Measurements from ENCODE around the gene NMUR1. TPM values are rescaled to one million over a fixed set of nuclear protein-coding genes. Genes with fewer than 3 reads are reported as not detected.

NMUR1 gene
- polyA plus RNA-seq, 2 of the 4 experiments (the other 2 are of a cell fraction), result not detected

DNA sequence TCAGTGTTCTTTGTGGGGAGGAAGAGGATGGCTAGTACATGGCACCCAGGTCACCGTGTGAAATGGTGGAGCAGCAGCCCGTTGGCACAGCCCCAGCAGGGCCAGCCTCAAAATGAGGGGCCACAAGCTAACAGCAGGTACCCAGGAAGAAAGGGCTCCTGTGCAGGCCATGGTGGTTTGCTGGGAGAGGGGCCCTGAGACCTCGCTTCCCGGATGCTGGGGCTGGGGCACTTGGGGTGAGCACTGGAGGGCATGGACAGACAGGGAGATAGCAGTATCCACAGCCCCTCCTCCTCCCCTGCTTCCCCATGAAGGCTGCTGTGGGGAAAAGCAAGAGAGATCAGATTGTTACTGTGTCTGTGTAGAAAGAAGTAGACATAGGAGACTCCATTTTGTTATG, 46.2 kb upstream of the NMUR1 start:
- DNase-seq (ENCODE audit: low read depth in 1 of 2, low spot score in 1 of 2) (no peak), ATAC-seq (no peak), FAIRE-seq (no peak)
- peaks cover 3% of the 10 kb centered on the region; the same call in 1 of the 3 replicates for H3K9me3 ChIP-seq
- no peak overlapping the region for H3K27ac ChIP-seq
- no peak overlapping the region for H3K4me3 ChIP-seq
- ChIA-PET POLR2A (no interaction called here), CTCF (no interaction called here)
- no peak overlapping the region for H3K4me2 ChIP-seq
- no peak for TF ChIP-seq NPAS2 (CRISPR knock-in tag; IDR thresholded peaks at IDR 0.05; ENCODE audit: borderline replicate concordance)
- 75% methylated on average over 2 of the region's 4 CpGs for WGBS (ENCODE audit: missing lambda C conversion rate)
- H3K4me1 ChIP-seq, result no peaks in the 10 kb centered on the region

DNA sequence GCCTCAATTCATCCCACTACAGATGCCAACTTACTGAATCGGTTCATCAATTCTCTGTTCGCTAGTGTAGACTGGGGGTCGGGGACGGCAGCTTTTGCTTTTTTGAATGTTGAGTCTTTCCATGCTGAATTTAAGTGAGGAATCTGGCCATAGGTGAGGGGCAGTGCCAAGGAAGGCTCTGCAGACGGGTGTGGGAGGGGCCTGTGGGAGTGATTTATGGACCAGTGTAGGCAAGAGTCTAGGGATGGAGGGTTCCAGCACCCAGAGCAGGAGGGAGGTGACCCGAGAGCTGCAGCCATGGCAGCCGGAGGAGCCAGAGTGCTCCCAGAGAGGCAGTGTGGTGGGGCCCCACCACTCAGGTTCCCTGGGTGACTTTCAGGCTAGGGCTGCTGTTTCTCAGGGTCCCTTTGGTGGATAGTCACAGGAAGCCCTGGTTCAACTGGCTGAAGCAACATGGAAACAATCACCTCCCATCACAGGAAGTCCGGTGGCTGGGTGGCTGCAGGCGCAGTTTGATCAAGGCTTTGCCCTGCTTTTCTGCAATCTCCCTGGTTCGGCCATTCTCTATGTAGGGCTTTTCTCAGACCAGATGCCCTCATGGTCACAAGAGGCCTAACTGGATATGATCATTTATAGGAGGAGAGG, 45.5 kb upstream of the NMUR1 start:
- CTCF ChIA-PET, result interaction anchor here (1.1 to 15.7 kb wide), 5 partner anchors 10 to 163 kb away, joined by 3 to 208 read pairs (median 5); partner anchors contain the start of gene TEX44
- POLR2A ChIA-PET, result no interaction called here
- H3K4me2 ChIP-seq, result no peak overlapping the region
- peaks cover 3% of the 10 kb centered on the region; the same call in 1 of the 3 replicates for H3K9me3 ChIP-seq
- TF ChIP-seq HOXA7 (CRISPR knock-in tag; IDR thresholded peaks at IDR 0.05) (no peak), SMC3 (IDR thresholded peaks at IDR 0.05) (no peak), HOXB5 (CRISPR knock-in tag; IDR thresholded peaks at IDR 0.05) (no peak), CHD2 (IDR thresholded peaks at IDR 0.05; ENCODE audit: low read length, partially characterized antibody) (no peak), BHLHE40 (IDR thresholded peaks at IDR 0.05; ENCODE audit: low read depth, low read length) (no peak), PHF8 (IDR thresholded peaks at IDR 0.05; ENCODE audit: borderline replicate concordance, low read depth) (no peak), FOSL2 (IDR thresholded peaks at IDR 0.05) (no peak), FOSL2 (CRISPR knock-in tag; IDR thresholded peaks at IDR 0.05) (no peak), HEYL (CRISPR knock-in tag; IDR thresholded peaks at IDR 0.05) (no peak), ZC3H11A (IDR thresholded peaks at IDR 0.05) (no peak), RARB (CRISPR knock-in tag; IDR thresholded peaks at IDR 0.05) (no peak), TP53 (CRISPR knock-in tag; IDR thresholded peaks at IDR 0.05) (no peak), ZFP36 (IDR thresholded peaks at IDR 0.05; ENCODE audit: borderline replicate concordance, partially characterized antibody) (no peak), ZSCAN20 (CRISPR knock-in tag; IDR thresholded peaks at IDR 0.05) (no peak)
- TF ChIP-seq, protein P1, sequence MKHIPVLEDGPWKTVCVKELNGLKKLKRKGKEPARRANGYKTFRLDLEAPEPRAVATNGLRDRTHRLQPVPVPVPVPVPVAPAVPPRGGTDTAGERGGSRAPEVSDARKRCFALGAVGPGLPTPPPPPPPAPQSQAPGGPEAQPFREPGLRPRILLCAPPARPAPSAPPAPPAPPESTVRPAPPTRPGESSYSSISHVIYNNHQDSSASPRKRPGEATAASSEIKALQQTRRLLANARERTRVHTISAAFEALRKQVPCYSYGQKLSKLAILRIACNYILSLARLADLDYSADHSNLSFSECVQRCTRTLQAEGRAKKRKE (CRISPR knock-in tag; IDR thresholded peaks at IDR 0.05; ENCODE audit: low read depth), result no peak
- TF ChIP-seq, protein P2, sequence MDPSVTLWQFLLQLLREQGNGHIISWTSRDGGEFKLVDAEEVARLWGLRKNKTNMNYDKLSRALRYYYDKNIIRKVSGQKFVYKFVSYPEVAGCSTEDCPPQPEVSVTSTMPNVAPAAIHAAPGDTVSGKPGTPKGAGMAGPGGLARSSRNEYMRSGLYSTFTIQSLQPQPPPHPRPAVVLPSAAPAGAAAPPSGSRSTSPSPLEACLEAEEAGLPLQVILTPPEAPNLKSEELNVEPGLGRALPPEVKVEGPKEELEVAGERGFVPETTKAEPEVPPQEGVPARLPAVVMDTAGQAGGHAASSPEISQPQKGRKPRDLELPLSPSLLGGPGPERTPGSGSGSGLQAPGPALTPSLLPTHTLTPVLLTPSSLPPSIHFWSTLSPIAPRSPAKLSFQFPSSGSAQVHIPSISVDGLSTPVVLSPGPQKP (IDR thresholded peaks at IDR 0.05; ENCODE audit: low read depth, low read length), result no peak
- TF ChIP-seq, protein P3, sequence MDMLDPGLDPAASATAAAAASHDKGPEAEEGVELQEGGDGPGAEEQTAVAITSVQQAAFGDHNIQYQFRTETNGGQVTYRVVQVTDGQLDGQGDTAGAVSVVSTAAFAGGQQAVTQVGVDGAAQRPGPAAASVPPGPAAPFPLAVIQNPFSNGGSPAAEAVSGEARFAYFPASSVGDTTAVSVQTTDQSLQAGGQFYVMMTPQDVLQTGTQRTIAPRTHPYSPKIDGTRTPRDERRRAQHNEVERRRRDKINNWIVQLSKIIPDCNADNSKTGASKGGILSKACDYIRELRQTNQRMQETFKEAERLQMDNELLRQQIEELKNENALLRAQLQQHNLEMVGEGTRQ (IDR thresholded peaks at IDR 0.05), result no peak
- no peaks in the 10 kb centered on the region for H3K4me1 ChIP-seq
- ATAC-seq, result no peak
- H3K27ac ChIP-seq, result no peak overlapping the region
- FAIRE-seq, result no peak
- H3K4me3 ChIP-seq, result no peak overlapping the region
- no peak for DNase-seq (ENCODE audit: low read depth in 1 of 2, low spot score in 1 of 2)
- WGBS (ENCODE audit: missing lambda C conversion rate), result 85% methylated on average over 10 of the region's 10 CpGs

DNA sequence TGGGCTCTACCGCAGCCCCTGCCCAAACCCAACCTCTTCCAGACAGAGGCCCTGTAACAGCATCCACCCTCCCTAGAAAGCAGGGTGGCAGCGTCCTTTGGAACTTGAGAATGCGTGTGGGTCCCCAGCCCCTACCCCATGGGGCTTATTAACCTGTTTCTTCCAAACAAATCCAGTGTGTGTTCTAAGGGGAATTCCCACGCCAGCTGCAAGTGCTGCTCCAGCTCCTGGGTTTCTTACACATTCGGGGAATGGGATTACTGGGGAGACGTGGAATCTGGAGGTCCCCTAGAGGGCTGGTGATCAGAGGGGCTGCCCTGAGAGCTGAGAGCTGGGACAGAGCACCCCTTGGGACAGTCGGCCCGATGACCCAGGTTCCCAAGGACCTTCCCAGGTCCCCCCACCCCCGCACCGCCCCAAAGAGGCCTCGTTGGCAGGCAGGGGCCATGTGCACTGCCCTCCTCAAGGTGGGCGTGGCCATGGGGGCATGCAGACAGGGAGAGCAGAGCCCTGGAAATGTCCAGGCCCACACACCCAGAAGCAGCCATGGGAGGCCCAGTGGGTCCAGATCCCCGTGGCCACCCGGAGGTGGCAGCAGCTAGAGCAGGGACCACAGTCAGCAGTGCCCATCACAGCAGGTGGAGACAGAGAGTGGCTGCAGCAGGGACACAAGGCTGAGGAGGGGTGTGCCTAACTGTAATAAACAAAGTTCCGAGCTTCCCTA, 43.6 kb upstream of the NMUR1 start:
- ChIA-PET POLR2A (no interaction called here), CTCF (interaction anchor here (0.5 to 15.7 kb wide), 6 partner anchors 12 to 161 kb away, joined by 3 to 208 read pairs (median 4); partner anchors contain the start of gene TEX44)
- no peak overlapping the region for H3K27ac ChIP-seq
- ATAC-seq, result peak; percentile 56 to 74; a peak in 4 of 6 replicates
- no peak for FAIRE-seq
- WGBS (ENCODE audit: missing lambda C conversion rate), result 84% methylated on average over 12 of the region's 15 CpGs
- no peak overlapping the region for H3K4me3 ChIP-seq
- no peak overlapping the region for H3K4me2 ChIP-seq
- no peak for DNase-seq (ENCODE audit: low read depth in 1 of 2, low spot score in 1 of 2)
- H3K4me1 ChIP-seq, result no peaks in the 10 kb centered on the region
- H3K9me3 ChIP-seq, result no peaks in the 10 kb centered on the region
- TF ChIP-seq, protein P4, sequence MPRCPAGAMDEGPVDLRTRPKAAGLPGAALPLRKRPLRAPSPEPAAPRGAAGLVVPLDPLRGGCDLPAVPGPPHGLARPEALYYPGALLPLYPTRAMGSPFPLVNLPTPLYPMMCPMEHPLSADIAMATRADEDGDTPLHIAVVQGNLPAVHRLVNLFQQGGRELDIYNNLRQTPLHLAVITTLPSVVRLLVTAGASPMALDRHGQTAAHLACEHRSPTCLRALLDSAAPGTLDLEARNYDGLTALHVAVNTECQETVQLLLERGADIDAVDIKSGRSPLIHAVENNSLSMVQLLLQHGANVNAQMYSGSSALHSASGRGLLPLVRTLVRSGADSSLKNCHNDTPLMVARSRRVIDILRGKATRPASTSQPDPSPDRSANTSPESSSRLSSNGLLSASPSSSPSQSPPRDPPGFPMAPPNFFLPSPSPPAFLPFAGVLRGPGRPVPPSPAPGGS (IDR thresholded peaks at IDR 0.05), result no peak
- TF ChIP-seq KDM1A (IDR thresholded peaks at IDR 0.05; ENCODE audit: low read depth) (no peak), CHD2 (IDR thresholded peaks at IDR 0.05; ENCODE audit: low read length, partially characterized antibody) (no peak), CBX8 (IDR thresholded peaks at IDR 0.05) (no peak), HOXA7 (CRISPR knock-in tag; IDR thresholded peaks at IDR 0.05) (no peak), RNF2 (IDR thresholded peaks at IDR 0.05; ENCODE audit: borderline replicate concordance, low read depth) (no peak), MYC (IDR thresholded peaks at IDR 0.05; ENCODE audit: borderline replicate concordance, low read length) (no peak), RAD21 (conservative IDR thresholded peaks at IDR 0.05 in 1 of 2, IDR thresholded peaks at IDR 0.05 in 1 of 2) (no peak)
- TF ChIP-seq, protein P2 (IDR thresholded peaks at IDR 0.05; ENCODE audit: low read depth, low read length), result no peak
- TF ChIP-seq, protein P5, sequence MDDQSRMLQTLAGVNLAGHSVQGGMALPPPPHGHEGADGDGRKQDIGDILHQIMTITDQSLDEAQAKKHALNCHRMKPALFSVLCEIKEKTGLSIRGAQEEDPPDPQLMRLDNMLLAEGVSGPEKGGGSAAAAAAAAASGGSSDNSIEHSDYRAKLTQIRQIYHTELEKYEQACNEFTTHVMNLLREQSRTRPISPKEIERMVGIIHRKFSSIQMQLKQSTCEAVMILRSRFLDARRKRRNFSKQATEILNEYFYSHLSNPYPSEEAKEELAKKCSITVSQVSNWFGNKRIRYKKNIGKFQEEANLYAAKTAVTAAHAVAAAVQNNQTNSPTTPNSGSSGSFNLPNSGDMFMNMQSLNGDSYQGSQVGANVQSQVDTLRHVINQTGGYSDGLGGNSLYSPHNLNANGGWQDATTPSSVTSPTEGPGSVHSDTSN (IDR thresholded peaks at IDR 0.05), result no peak

Data from A549 (cell line).